ENCODE results near the gene COL8A1.

GRCh38 chr3:99780749-99781148 lies 142.4 kb downstream of the COL8A1 start:
- TF ChIP-seq EZH2 (IDR thresholded peaks at IDR 0.05; ENCODE audit: low read depth) = no peak
- no peak for TF ChIP-seq CTCF (conservative IDR thresholded peaks at IDR 0.05)

Data from PC-9 (cell line).